ENCODE measurements around the gene ODAD3. TPM values are rescaled to one million over a fixed set of nuclear protein-coding genes. Genes with fewer than 3 reads are reported as not detected.

Gene ODAD3
- total RNA-seq, 2 experiments from 2014 or later = not detected

DNA sequence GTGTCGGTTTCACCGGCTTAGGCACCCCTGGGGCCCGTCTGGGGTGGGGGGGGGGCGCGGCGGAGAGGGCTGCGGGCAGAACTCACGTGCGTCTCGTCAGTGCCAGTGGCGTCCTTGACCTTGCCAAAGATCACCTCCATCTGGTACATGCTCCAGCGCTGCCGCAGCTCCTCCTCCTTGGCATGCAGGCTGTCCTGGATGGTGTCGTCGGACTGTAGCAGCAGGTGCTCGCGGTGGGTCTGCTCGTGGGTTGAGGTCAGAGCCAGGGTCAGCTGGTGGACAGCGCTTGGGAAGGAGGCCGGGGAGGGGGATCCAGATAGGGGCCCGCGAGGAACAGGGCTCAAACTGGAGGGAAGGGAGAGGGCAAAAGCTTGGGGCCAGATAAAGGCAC, 11.1 kb downstream of the ODAD3 start:
- Mint-ChIP-seq H3K36me3 (ENCODE audit: low read depth) (no peaks in the 10 kb centered on the region), H3K27ac (no peak overlapping the region), H3K27me3 (ENCODE audit: low read depth) (peaks cover 45% of the 10 kb centered on the region), H3K4me1 (ENCODE audit: low read depth) (peaks cover 36% of the 10 kb centered on the region), H3K9me3 (ENCODE audit: insufficient read depth) (no peaks in the 10 kb centered on the region), H3K4me3 (no peak overlapping the region)
- ATAC-seq = no peak
- ChIA-PET POLR2A (no interaction called here), CTCF (interaction anchor here (2.3 kb wide), 1 partner anchor 43 kb away, joined by 9 read pairs; no protein-coding TSS in a partner anchor)
- DNase-seq = no peak

- Mint-ChIP-seq H3K36me3 (ENCODE audit: low read depth) (no peaks in the 10 kb centered on the region), H3K27ac (no peak overlapping the region), H3K9me3 (ENCODE audit: insufficient read depth) (no peaks in the 10 kb centered on the region), H3K4me3 (no peak overlapping the region), H3K4me1 (ENCODE audit: low read depth) (peaks cover 36% of the 10 kb centered on the region), H3K27me3 (ENCODE audit: low read depth) (peaks cover 50% of the 10 kb centered on the region)
- DNase-seq (no peak), ATAC-seq (no peak)
- ChIA-PET POLR2A (no interaction called here), CTCF (interaction anchor here (0.8 to 2.3 kb wide), 2 partner anchors 42 to 180 kb away, joined by 3 to 9 read pairs; no protein-coding TSS in a partner anchor)
Measured at GRCh38 chr19:11423164-11423790, 11.6 kb downstream of the ODAD3 start.

- H3K4me1 Mint-ChIP-seq (ENCODE audit: low read depth) = peaks cover 36% of the 10 kb centered on the region
- H3K4me3 Mint-ChIP-seq = peak overlapping the region; percentile 45
- CTCF ChIA-PET = interaction anchor here (0.8 to 2.3 kb wide), 4 partner anchors 10 to 179 kb away, joined by 3 to 10 read pairs (median 6); partner anchors contain the start of genes ODAD3 and PRKCSH
- ATAC-seq (peak; percentile 74), DNase-seq (peak; percentile 88)
- no peaks in the 10 kb centered on the region for H3K36me3 Mint-ChIP-seq (ENCODE audit: low read depth)
- no peak overlapping the region for H3K27ac Mint-ChIP-seq
- POLR2A ChIA-PET = interaction anchor here (1.2 kb wide), 1 partner anchor 39 kb away, joined by 4 read pairs; no protein-coding TSS in a partner anchor
- H3K9me3 Mint-ChIP-seq (ENCODE audit: insufficient read depth) = no peaks in the 10 kb centered on the region
- H3K27me3 Mint-ChIP-seq (ENCODE audit: low read depth) = peaks cover 58% of the 10 kb centered on the region
Measured at GRCh38 chr19:11422163-11423065, 12.5 kb downstream of the ODAD3 start.

GRCh38 chr19:11421371-11422098, 13.4 kb downstream of the ODAD3 start:
- no peak overlapping the region for H3K27ac Mint-ChIP-seq
- H3K36me3 Mint-ChIP-seq (ENCODE audit: low read depth) = no peaks in the 10 kb centered on the region
- peak; percentile 45 for ATAC-seq
- H3K27me3 Mint-ChIP-seq (ENCODE audit: low read depth) = peaks cover 65% of the 10 kb centered on the region
- ChIA-PET CTCF (interaction anchor here (1.4 to 2.3 kb wide), 3 partner anchors 10 to 41 kb away, joined by 4 to 10 read pairs (median 9); partner anchors contain the start of genes ODAD3 and PRKCSH), POLR2A (interaction anchor here (0.6 to 1.2 kb wide), 2 partner anchors 14 to 39 kb away, joined by 3 to 4 read pairs; no protein-coding TSS in a partner anchor)
- DNase-seq = peak; percentile 62
- peaks cover 36% of the 10 kb centered on the region for H3K4me1 Mint-ChIP-seq (ENCODE audit: low read depth)
- no peaks in the 10 kb centered on the region for H3K9me3 Mint-ChIP-seq (ENCODE audit: insufficient read depth)
- peak overlapping the region; percentile 3 for H3K4me3 Mint-ChIP-seq

DNA sequence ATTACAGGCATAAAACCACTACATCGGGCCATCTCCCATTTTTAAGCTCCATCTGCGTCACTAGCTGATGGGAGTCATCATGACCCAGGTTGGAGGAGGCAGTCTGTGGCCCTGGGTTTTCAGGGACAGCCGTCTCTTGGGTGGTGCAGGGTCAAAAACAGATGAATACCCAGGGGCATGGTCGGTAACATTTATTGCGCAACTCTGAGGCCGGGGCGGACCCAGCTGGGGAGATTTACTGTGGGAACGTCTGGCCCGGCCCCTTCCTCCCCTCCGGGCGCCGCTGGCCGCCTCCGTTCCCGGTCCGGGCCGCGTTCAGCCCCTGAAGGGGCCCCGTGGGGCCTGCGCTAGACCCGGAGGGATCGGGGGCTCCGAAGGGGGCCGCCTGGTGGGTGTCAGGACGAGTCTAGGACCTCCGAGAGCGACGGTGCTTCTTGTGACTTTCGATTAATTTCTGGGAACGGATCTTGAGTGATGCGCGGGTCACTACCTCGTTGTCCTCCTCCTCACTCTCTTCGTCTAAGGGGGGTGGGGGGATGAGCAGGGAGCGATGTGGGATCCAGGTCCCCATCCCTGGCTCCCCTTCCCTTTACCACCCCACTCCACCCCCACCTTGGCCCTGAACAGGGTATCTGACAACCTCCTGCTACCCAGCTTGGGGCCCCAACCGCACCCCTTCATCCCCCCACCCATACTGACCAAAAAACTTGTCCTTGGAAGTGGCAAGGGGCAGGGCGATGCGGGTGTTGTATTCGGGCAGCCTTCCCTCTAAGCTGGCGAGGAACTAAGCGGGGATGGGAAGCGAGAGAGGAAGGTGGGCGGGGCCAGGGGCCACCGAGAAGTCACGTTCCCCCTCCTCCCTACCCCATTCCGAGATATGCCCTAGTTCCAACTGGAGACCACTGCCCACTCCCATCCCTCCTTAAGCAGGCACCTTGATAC, 14.2 kb downstream of the ODAD3 start:
- DNase-seq (no peak), ATAC-seq (no peak)
- Mint-ChIP-seq H3K4me3 (peak overlapping the region; percentile 36), H3K4me1 (ENCODE audit: low read depth) (peaks cover 36% of the 10 kb centered on the region), H3K27ac (no peak overlapping the region), H3K27me3 (ENCODE audit: low read depth) (peaks cover 68% of the 10 kb centered on the region), H3K36me3 (ENCODE audit: low read depth) (no peaks in the 10 kb centered on the region), H3K9me3 (ENCODE audit: insufficient read depth) (no peaks in the 10 kb centered on the region)
- POLR2A ChIA-PET = interaction anchor here (0.6 to 1.2 kb wide), 2 partner anchors 13 to 38 kb away, joined by 3 to 4 read pairs; no protein-coding TSS in a partner anchor
- CTCF ChIA-PET = interaction anchor here (1.8 kb wide), 1 partner anchor 14 kb away, joined by 10 read pairs; the partner anchor contains the start of genes ODAD3 and PRKCSH

DNA sequence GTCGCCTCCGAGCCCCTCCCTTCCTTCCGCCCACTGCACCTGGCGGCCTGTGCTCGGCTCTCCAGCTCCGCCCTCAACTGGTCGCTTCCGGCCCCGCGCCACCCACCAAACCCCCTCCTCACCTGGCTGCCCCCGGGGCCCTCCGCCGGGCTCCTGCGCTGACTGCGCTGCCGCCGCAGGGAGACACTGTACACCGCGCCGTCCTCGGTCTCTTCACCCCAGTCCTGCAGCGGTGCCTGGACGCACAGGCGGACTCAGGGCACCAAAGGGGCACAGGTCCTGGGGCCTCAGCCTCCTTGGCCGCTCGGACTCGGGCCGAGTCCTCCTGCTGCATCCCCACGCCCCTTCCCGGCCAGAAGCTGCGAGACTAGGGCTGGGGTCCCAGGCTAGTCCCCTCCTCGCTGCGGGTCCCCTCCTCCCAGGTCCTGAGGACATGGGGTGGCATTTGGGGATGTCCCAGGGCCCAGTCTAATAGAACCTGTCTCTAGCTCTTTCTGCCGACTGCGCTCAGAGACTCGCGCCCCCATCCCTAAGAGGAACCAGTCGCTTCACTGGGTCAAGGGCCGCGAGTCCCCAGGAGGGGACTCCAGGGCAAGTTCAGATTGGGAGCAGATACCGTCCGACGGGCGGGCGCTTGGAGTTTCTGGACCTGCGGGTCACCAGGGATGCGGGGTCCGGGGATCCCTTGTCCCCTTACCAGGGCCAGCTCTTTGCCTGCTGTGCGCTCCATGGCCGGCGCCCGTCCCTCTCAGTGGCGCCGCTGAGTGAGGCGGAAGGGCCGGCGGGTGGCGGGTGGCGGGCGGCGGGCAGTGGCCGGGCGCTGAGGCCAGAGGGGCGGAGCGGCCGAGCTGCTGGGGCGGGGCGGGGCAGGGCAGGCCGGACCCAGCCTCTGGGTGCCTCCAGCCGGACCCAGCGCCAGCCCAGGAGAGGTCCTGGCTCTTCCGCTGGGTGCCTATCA, 16.1 kb downstream of the ODAD3 start, which contains the start of gene RGL3:
Gene RGL3 (minus strand): TSS at position 766 of the 958 bp plus-strand sequence. CDS start 36 bp downstream, at position 730.
- no peaks in the 10 kb centered on the region for H3K36me3 Mint-ChIP-seq (ENCODE audit: low read depth)
- no peak for DNase-seq
- no peak within 1 kb of the TSS for H3K27ac Mint-ChIP-seq
- H3K4me3 Mint-ChIP-seq = no peak within 1 kb of the TSS
- CTCF ChIA-PET = interaction anchor here (1.0 to 1.5 kb wide), 2 partner anchors 12 to 26 kb away, joined by 3 read pairs; no protein-coding TSS in a partner anchor
- no peaks in the 10 kb centered on the region for H3K9me3 Mint-ChIP-seq (ENCODE audit: insufficient read depth)
- no peak for ATAC-seq
- peaks cover 68% of the 10 kb centered on the region for H3K27me3 Mint-ChIP-seq (ENCODE audit: low read depth)
- H3K4me1 Mint-ChIP-seq (ENCODE audit: low read depth) = peaks cover 34% of the 10 kb centered on the region
- POLR2A ChIA-PET = interaction anchor here (0.6 to 0.8 kb wide), 2 partner anchors 18 to 42 kb away, joined by 3 read pairs; no protein-coding TSS in a partner anchor

DNA sequence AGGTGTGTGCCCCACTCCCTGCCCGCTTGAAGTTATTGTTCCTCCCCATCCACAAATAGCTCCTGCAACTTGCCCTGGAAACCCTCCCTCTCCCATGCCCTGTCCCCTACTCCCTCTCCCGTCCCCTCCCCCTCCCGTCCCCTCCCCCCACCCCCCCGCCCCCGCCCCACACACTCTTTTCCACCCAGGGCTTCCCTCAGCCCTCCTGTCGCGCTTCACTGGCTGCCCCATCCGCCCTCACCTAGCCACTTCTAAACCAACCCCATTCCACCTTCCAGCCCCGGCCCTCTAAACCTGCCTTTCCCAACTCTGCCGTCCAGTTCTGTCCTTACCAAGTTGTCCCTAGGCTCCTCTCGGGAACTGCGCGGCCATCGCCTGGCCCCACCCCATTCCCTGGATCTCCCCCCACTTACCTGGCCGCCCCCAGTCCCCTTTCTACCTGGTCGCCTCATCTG, 16.8 kb downstream of the ODAD3 start:
- ChIA-PET POLR2A (no interaction called here), CTCF (no interaction called here)
- Mint-ChIP-seq H3K27ac (no peak overlapping the region), H3K9me3 (ENCODE audit: insufficient read depth) (no peaks in the 10 kb centered on the region), H3K36me3 (ENCODE audit: low read depth) (no peaks in the 10 kb centered on the region), H3K27me3 (ENCODE audit: low read depth) (peaks cover 61% of the 10 kb centered on the region), H3K4me1 (ENCODE audit: low read depth) (peaks cover 26% of the 10 kb centered on the region), H3K4me3 (no peak overlapping the region)
- DNase-seq = no peak
- no peak for ATAC-seq

DNA sequence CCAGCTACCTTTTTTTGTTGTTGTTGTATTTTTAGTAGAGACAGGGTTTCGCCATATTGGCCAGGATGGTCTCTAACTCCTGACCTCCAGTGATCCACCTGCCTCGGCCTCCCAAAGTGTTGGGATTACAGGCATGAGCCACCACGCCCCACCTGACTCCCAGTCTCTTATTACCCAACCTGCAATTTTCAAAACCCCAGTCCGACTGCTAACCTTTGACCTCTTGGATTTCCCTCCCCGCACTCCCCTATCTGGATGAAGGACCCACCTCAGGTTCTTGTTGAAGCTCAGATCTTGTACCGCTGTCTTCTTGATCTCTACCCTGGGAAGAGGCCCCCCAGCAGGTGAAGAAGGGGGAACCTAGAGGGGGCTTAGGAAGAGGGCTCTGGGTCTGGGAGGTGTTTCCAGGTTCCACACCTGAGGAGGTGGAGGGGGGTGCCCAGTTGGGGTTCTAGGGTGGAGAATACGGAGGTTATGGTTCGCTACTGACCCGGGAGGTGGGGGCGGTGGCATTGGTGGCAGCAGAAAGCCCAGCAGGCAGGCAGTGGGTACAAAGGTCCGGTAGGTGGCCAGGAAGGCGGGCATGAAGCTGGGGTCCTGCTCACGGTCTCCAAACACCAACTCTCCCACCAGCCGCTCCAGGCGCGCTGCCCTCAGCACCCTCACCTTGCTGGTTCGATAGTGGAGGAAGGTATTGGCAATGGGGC, 18.4 kb downstream of the ODAD3 start:
- CTCF ChIA-PET = interaction anchor here (1.4 kb wide), 1 partner anchor 19 kb away, joined by 4 read pairs; the partner anchor contains the start of gene PRKCSH
- peaks cover 12% of the 10 kb centered on the region for H3K4me1 Mint-ChIP-seq (ENCODE audit: low read depth)
- POLR2A ChIA-PET = no interaction called here
- H3K27me3 Mint-ChIP-seq (ENCODE audit: low read depth) = peaks cover 48% of the 10 kb centered on the region
- H3K9me3 Mint-ChIP-seq (ENCODE audit: insufficient read depth) = no peaks in the 10 kb centered on the region
- H3K27ac Mint-ChIP-seq = no peak overlapping the region
- no peak for ATAC-seq
- no peaks in the 10 kb centered on the region for H3K36me3 Mint-ChIP-seq (ENCODE audit: low read depth)
- DNase-seq = no peak
- H3K4me3 Mint-ChIP-seq = no peak overlapping the region

DNA sequence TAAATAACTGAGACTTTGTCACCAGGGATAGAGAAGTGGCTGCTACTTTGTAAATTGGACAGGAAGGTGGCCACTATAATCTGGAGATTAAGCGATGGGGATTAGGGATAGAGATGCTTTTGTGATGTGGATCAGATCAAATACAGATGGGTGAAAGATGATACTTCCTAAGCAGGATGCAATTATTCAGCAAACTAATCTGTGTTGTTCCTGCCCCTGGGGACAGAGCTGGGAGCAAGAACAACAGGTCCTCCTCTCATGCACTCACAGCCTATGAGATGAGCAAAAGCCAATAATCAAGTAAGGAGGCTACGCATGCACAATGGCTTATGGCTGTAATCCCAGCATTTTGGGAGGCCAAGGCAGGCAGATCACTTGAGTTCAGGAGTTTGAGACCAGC, 20.4 kb downstream of the ODAD3 start:
- ChIA-PET CTCF (interaction anchor here (1.4 kb wide), 1 partner anchor 288 kb away, joined by 3 read pairs; no protein-coding TSS in a partner anchor), POLR2A (interaction anchor here (0.7 kb wide), 1 partner anchor 28 kb away, joined by 3 read pairs; no protein-coding TSS in a partner anchor)
- no peak for ATAC-seq
- peaks cover 38% of the 10 kb centered on the region for H3K27me3 Mint-ChIP-seq (ENCODE audit: low read depth)
- no peak for DNase-seq
- H3K27ac Mint-ChIP-seq = no peak overlapping the region
- H3K4me1 Mint-ChIP-seq (ENCODE audit: low read depth) = no peaks in the 10 kb centered on the region
- no peak overlapping the region for H3K4me3 Mint-ChIP-seq
- H3K36me3 Mint-ChIP-seq (ENCODE audit: low read depth) = no peaks in the 10 kb centered on the region
- no peaks in the 10 kb centered on the region for H3K9me3 Mint-ChIP-seq (ENCODE audit: insufficient read depth)
